GM19395 (cell line): ENCODE measurements around the gene PTCHD4.
"Not testable (repeated sequence)": the region's sequence is repeated elsewhere in the genome, so short reads cannot be mapped to it uniquely, and the experiment has no call there.

Source experiments
- ATAC-seq: cut with Tn5 transposase; IDR thresholded peaks from one replicate; pipeline ENCODE4 v1.9.1; 2021; ENCODE audit warnings: mild to moderate bottlenecking, moderate library complexity; ENCODE audit not compliant: unreplicated experiment

Gene PTCHD4

DNA sequence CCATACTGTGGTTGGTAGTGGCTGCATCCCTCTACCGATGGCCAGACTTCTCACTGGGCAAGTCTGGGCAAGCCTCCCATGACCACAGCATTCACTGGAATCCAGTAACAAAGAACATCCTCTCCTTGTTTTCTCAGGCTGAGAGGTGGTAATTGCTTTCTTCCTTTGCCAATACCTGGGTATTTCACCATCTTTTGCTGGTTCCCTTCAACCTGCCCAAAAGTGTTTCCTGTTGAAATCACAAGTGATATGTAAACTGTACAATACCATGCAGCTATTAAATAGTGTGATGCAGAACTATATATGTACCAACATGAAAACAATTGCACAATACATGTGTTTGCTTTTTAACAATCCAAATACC is at the start of gene PTCHD4:
Gene PTCHD4, minus strand, starts transcription at position 55 of the 364 bp plus-strand sequence. CDS start 42,240 bp downstream, outside the sequence.
- ATAC-seq: no peak

DNA sequence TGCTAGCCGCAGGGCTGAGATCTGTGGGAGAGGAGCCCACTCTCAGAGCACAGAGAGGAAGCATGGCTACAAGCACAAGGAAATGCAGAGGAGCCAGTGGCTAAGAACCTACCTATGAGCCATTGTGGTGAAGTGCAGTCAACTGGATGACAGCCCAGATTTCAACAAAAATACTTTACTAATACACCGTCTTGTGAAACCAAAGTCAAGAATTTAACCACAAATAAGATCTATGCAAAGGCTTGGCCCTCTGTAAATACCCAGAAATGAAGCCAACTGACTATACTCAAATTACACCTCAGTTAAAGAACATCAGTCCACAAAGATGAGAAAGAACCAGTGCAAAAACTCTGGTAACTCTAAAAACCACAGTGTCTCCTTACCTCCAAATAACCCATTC is 40.1 kb upstream of the PTCHD4 start:
- ATAC-seq: no peak

DNA sequence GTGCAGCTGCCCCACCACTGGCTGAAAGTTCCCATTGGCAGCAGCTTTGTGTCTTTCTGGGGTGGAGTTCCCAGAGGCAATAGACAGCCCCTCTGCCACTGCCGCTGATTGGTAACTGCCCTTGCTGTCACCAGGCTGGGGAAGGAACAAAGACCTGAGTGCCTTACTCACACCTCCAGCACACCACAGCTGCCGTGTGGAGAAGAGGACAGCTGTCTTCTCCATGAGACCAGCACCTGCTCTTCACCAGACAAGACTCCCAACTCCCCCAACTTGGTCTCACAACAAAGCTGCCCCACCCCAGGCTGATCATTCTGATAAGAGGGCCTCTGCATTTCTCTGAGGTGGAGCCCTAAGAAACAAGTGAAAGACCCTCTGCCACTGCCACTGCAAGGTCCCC is 39.7 kb upstream of the PTCHD4 start:
- no peak for ATAC-seq

DNA sequence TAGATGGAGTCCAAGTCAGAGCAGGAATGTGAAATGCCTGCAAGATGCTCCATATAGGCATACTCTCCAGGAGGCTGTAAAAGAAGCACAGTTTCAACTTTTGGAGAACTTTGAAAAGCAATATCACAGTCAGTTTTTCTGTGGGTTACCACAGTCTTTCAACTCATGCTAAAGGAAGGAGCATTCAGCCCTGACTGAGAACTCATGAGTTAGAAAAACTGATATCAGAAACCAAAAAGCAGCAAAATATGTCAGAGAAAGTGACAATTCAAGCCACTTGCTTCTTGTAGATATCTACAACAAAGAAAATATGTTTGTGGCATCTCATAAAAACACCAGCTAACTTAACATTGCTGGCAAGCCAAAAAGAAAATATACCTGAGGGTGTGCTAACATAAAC is 36.1 kb upstream of the PTCHD4 start:
- ATAC-seq: no peak

DNA sequence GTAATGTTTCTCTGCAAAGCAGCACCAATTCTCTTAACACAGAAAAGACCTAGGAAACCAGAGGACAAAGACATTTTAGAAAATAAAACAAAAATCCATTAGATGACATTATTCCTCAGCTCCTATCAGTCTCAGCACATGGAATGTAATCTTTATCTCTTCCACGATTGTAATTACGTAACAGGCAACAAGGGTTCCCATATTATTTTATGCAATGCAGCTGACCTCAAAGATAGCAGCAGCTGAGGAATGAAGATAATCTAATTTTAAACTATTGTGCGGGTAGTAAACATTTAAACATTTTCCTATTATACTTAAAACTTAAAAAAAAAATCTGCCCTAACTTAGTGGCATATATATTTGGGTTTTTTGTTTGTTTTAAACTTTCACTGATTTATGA is 33.0 kb upstream of the PTCHD4 start:
- ATAC-seq: no peak

DNA sequence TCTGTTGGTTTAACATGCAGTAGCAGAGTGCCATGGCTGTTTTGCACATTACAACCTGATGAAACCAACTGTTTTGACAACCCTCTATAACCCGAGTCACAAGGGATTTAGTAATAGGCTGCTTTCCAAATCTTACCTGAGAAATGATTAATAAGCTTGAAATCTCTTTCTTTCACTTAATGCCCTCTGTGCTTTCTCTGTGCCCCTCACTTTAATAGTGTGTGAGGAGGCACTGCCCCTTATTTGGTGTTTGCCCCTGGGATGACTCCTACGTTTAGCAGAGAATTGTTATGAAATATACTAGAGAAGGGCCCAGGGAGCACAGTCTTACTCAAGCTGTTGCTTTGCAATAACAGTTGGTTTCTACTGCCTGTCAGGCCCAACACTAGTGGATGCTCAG is 31.0 kb upstream of the PTCHD4 start:
- ATAC-seq: no peak

DNA sequence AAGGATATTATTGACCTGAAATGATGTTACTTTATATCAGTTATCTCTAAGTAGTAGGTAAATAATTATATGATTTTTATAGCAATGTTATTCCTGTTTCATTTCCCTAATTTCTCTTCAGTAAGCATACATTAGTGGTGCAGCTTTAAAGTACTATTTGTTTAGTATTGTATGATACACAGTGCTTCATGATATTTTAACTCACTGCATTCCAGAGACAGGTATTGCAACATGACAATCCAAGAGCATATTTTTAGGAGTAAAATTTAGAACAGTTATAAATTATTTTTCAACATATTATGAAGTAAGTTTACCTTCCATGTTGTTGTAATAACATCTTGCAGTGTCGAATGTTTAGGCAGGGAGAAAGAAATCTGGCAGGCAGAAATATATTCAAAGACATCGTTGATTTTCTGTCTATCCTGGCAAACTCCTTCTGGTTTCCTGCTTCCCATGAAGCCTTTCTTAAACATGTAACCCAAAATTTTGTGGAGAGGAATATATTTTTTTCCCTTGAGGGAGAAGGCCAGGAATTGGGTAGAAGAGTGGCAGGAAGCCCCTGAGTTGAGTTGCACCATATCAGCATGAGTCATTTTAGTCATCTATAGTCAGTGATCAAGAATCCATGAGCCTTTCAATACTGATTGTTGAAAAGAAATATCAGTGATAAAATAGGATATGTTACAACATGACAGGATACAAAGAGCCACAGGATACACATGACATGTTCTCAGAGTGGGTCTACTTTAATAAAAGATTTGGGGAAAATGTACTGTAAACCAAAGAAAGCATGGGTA is 29.0 kb upstream of the PTCHD4 start:
- ATAC-seq: no peak

DNA sequence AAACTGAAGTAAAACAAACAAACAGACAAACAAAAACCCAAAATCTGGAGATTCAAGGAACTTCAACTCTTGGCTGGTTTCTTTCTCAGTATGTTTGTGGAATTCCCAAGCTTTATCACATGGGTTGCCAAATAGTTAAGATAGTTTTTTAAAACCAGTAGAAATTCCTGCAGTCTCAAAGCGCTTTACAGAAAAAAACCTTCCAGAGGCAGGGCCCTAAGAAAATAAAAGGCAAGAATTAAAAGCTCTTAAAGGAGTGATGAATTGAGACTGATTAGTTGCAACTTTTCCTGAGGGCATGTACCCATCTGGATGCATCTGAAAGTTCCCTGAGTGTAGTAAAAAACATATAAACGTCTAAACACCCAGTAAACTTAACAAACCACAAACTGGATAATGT is 25.9 kb upstream of the PTCHD4 start:
- ATAC-seq: no peak

DNA sequence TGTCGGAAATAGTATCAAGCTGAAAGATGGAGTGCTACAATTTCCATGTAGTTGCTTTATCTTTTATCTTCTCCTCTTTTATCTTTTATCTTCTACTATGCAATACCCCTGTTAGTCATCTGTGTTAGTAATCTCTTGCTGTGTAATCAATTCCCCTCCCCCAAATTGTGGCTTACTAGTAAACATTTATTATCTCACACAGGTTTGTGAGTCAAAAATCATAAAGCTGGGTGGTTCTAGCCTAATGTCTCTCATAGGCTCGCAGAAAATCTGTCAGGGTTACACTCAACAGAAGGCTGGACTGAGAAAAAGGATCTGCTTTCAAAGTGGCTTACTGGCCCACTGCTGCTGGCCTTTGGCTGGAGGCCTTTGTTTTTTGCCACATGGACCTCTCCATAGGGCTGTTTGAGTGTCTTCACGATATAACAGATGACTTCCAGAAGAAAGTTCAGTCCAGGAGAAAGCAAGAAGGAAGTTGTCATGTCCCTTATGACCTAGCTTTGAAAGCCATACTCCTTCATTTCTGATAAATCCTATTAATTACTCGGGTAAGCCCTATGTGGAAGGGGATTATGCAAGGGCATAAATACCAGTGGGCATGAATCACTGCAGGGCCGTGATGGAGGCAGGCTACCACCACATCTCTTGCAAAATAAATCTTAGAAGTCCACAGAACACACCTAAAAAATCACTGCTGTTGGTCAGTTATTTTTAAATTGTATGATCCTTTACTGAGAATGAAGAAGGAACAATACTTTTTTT is 24.5 kb upstream of the PTCHD4 start:
- ATAC-seq: no peak

DNA sequence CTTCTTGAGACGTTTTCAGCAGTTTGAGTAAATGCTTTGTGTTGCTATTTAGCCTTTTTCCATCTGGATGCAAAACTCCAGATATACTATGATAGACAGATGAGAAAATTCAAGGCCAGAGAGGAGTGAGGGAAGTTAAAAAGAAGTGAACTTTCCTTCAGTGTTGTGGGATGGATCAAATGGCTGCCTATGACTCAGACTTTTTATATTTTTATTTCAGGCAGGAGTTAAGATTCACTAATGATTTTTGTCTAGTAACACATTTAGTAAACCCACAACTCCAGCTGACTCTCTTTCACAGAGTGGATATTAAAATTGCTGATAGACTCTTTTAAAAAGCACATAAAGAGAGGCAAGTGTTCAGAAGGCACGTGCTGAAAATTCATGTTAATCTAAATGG is 23.2 kb upstream of the PTCHD4 start:
- no peak for ATAC-seq

DNA sequence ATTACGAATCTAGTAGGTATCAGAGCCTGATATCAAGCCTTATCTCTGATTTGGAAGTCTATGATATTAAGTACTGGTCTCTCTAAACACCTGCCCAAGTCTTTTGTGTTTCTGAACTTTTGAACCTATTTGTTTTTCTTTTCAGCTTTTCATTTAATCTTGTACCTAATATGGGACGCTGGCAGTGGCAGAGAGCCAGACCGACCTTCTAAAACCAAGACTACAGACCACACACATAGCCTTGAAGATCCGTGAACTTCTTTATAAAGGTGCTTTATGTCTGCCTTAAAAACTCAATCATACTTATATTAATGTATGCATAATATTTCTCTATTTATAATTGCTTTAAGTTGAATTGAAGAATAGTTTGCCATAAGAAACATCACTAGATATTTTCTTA is 12.6 kb upstream of the PTCHD4 start:
- no peak for ATAC-seq

DNA sequence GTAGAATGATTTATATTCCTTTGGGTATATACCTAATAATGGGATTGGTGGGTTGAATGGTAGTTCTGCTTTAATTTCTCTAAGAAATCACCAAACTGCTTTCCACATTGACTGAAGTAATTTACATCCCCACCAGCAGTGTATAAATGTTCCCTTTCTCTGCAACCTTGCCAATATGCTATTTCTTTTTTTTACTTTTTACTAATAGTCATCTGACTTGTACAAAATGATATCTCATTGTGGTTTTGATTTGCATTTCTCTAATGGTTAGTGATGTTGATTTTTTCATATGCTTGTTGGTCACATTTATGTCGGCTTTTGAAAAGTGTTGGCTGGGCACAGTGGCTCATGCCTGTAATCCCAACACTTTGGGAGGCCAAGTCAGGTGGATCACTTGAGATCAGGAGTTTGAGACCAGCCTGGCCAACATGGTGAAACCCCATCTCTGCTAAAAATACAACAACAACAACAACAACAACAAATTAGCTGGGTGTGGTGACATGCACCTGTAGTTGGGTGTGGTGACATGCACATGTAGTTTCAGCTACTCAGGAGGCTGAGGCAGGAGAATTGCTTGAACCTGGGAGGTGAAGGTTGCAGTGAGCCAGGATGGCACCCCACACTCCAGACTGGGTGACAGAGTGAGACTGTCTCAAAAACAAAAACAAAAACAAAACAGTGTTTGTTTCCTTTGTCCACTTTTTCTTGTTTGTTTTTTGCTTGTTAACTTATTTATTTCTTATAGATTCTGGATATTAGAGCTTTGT is 11.2 kb upstream of the PTCHD4 start:
- ATAC-seq: not testable (repeated sequence)

DNA sequence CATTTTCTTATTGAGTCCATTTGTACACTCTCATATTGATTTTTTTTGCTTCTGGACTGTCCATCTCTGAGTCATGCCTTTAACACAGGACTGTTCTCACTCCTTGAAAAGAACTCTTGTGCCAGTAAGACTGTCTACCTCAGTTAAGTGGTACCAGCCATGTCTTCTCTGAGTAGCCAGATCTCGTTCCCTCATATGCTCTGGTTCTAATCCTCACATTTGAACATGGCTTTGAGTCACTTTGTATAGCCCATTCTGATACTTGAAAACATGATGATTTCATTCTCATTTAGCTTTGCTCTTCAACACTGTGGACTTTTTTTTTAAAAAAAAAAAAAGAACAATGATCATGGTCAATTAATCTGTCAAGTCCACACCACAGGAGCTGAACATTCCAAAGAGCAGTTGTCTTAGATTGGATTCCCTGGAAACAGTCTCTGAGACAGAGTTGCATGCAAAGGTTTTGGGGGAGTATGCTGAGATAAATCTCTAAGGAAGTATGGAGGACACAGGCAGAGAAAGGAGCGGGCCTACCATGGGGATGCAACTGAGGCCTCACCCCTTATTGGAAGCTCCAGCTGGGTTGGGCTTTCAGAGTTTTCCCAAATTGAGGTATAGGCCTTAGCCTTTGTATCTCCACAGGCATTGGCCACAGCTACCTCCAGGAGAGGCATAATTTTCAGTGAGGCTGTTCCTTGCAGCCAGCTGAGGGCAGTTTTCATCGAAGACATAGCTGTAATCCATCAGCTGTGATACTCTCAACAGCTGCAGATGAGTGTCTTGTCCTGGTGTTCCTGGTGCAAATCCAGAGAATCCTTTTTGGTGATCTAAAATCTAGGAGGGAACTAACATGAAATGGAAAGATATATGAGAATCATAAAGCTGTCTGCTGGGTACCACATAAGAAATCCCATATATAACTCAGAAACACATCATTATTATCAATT is 6.0 kb upstream of the PTCHD4 start:
- ATAC-seq: no peak

DNA sequence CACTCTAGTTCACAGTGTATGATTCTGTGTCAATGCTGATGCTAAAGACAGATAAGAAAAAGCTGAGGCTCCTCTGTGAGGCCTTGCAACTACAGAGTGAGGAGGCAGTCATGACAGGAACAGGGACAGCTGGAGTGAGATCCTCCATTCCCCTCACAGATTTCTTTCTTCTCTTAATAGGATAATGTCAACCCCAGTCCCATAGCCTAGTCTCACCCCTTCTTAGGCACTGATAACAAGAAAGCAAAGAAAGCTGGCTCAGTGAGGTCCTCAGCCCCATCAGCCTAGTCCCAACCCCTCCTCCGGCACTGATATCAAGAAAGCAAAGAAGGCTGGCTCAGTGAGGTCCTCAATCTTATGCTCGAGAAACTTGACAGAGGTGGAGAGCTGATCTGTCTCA is 2.1 kb upstream of the PTCHD4 start:
- ATAC-seq: no peak

DNA sequence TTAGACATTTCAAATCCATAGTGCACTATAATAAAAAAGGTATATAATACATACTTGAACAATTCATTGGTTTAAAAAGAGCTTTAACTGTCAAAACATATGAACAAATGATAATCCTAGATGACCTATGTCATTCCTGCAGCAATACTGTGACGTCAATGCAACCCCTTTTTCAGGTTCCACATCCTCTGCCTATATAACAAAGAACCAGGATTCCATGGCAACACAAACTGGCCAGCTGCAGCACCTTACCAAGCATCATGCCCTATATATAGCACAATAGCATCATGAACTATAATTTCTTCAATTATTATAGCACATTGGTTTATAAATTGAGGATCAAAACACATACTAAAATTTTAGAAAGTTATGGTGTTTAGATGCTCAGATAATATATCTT is 578 bp upstream of the PTCHD4 start:
- ATAC-seq: no peak

DNA sequence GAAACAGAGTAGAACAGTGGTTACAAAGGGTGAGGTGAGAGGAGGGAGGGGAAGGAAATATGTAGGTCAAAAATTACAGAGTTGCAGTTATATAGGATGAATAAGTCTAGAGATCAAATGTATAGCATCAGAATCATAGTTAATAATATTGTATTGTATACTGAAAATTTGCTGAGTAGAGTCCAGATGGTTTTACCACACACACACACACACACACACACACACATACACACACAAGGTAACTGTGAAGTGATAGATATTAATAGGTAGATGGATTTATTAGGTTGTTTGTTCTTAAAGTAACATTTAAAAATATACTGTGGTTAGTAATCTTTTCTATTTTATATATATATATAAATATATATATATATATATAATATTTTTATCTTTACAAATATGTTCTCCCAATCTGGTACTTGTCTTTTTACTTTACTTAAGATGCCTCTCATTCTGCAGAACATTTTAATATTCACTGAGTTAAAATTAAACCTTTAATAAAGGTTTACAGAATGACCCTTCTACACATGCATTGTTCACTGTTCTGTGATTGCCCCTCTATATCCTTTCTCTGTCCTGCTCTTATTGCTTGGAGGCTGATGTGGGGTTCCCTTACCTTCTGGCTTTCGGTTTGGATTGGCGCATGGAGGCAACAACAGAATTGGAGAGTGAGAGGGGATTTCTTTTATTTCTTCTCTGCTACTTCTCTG is 408 bp downstream of the PTCHD4 start:
- ATAC-seq: no peak

DNA sequence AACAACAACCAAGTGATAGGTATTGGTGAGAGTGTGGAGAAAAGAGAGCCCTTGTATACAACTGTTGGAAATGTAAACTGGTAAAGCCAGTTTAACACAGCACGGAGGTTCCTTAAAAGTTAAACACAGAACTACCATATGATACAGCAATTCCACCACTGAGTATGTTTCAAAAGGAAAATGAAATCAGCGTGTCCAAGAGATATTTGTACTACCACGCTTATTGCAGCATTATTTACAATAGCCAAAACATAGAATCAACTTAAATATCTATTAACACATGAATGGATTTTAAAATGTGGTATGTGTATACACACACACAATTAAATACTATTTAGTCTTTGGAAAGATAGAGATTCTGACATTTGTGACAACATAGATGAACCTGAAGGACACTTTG is 1.1 kb downstream of the PTCHD4 start:
- no peak for ATAC-seq

DNA sequence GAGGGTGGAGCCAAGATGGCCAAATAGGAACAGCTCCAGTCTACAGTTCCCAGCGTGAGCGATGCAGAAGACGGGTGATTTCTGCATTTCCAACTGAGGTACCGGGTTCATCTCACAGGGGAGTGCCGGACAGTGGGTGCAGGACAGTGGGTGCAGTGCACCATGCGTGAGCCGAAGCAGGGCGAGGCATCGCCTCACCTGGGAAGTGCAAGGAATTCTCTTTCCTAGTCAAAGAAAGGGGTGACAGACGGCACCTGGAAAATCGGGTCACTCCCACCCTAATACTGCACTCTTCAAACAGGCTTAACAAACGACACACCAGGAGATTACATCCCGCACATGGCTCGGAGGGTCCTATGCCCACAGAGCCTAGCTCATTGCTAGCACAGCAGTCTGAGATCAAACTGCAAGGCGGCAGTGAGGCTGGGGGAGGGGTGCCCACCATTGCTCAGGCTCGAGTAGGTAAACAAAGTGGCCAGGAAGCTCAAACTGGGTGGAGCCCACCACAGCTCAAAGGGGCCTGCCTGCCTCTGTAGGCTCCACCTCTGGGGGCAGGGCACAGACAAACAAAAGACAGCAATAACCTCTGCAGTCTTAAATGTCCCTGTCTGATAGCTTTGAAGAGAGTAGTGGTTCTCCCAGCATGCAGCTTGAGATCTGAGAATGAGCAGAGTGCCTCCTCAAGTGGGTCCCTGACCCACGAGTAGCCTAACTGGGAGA is 8.4 kb downstream of the PTCHD4 start:
- not testable (repeated sequence) for ATAC-seq

DNA sequence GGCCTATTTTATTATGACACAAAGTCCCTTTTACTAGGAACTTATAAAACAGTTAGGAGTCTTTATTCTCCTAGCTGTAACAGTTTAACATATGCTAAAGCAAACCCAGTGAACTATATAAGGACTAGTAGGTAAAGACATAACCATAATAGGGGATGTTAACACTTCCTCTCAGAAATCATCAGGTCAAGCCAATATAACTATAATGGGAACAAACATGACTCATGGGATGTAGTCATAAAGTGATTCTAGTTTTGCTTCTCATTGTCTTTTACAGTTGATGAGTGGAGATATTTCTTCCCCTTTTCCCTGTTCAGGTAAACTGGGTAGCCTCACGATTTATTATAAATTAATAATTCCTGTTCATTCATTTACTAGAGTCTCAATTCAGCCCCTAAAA is 9.7 kb downstream of the PTCHD4 start:
- ATAC-seq: peak; percentile 82

DNA sequence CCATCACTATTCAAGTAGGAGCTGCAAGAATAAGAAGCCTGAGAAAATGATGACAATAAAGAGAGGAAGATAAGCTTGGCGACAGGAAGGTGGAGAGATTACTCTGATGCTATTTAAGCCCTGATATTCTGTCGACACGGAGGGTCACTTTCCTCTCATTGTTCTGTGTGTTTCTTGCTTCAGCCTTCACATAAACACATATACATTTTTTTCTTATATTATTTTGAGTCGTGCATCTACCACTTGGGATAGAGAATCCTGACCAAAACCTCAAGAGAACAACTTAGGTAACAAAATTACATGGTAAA is 10.5 kb downstream of the PTCHD4 start:
- no peak for ATAC-seq
